ENCODE results near the gene SH3BGR.
"Not testable (repeated sequence)": the region's sequence is repeated elsewhere in the genome, so short reads cannot be mapped to it uniquely, and the experiment has no call there.

SH3BGR gene

DNA sequence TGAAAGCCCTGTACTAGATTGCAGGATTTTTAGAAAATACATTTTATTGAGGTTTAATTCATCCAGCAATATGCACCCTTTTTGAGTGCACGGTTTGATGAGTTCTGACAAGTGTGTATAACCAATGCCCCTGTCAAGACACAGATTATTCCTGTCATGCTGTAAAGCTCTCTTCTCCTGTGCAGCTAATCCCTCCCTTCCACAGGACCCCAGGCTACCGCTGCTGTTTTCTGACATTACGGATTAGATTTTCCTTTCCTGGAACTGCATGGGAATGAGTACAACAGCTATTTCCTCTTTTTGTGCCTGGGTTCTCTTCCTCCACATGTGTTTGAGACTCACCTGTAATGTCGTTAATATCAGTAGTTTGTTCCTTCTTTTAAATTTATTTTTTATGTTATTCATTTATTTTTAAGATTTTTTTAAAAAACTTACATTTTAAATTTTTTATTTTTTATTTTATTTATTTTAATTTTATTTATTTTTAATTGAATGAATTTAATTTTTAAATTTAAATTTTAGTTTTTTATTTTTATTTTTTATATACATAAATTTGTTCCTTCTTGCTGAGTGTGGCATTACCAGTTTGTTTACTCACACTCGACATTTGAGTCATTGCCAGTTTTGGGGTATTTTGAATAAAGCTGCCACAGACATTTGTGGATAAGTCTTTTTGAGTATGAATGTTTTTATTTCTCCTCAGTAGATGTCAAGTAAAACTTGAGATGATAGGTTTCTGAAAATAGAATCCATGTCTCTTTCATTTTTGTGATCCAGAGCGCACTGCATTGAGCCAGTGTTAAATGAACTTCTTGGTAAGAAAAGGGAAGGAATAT lies 82.0 kb downstream of the SH3BGR start:
- no peak for DNase-seq
- intact Hi-C loops (cut with DNase I): no loop called here

GRCh38 chr21:39535646-39536437 lies 84.1 kb downstream of the SH3BGR start:
- intact Hi-C loops (cut with DNase I): no loop called here
- DNase-seq: peak in 2 of 42 donors; percentile 29 to 47

DNA sequence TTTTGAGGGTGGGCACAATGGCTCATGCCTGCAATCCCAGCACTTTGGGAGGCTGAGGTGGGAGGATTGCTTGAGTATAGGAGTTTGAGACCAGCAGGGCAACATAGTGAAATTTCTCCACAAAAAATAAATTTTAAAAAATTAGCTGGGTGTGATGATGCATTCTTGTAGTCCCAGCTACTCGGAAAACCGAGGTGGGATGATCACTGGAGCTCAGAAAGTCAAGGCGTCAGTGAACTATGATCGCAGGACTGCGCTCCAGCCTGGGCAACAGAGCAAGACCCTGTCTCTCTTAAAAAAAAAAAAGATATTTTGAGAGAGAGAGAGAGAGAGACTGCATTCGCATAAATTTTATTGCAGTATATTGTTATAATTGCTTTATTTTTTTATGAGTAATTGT lies 85.1 kb downstream of the SH3BGR start:
- no peak for DNase-seq
- intact Hi-C loops (cut with DNase I): no loop called here

- intact Hi-C loops (cut with DNase I): no loop called here
- peak in 16 of 42 donors; percentile 18 to 77 (median 43) for DNase-seq
Observed at GRCh38 chr21:39537571-39537970, 85.8 kb downstream of the SH3BGR start.

DNA sequence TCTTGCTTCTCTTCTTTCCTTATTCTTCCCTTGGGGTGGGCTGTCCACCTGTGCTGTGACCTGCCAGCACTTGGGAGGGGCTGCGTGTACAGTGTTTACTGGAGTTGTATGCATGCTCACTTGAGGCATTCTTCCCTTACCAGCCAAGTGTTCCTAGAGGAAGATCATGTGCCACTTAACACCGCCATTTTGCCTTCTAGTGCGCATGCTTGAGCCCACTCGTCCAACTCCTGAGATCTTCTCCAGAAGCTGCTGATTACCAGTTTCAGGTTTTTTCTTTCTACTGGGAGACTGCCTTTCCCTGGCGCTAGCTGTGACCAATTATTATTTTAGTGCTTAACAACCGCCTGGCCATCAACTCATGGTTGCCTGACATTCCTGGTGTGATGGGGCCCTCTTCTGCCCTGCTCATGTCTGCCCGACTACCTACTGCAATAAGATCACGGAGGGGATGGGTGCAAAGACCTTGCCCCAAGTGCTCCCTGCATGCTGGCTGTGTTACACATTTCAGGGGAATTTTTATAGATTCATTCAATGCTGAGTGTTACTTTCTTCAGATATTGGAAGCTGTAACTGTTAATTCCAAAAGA lies 86.8 kb downstream of the SH3BGR start:
- intact Hi-C loops (cut with DNase I): no loop called here
- DNase-seq: no peak

- DNase-seq; intact Hi-C loops (cut with DNase I): not testable (repeated sequence)
Observed at GRCh38 chr21:39540367-39540766, 88.6 kb downstream of the SH3BGR start.

DNA sequence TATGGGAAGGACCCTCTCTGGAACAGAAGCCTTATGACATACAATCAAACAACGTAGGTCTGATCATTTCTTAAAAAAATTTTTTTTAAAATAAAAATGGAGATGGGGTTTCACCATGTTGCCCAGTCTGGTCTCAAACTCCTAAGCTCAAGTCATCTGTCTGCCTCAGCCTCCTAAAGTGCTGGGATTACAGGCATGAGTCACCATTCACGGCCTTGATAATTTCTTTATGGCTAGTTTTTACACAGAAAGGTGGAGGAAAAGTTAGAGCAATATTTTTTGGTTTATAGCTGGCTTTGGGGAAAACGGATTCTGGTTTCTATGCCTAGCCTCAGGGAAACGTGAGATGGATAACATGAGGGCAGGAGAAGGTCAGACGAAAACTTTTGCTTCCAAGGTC lies 91.0 kb downstream of the SH3BGR start:
- intact Hi-C loops (cut with DNase I): no loop called here
- no peak for DNase-seq

GRCh38 chr21:39546522-39546921 lies 94.8 kb downstream of the SH3BGR start:
- intact Hi-C loops (cut with DNase I): no loop called here

GRCh38 chr21:39552856-39553255 lies 101.1 kb downstream of the SH3BGR start:
- intact Hi-C loops (cut with DNase I): no loop called here
- no peak for DNase-seq

More at GRCh38 chr21:39546522-39546921, 94.8 kb downstream of the SH3BGR start:
- DNase-seq: no peak

DNA sequence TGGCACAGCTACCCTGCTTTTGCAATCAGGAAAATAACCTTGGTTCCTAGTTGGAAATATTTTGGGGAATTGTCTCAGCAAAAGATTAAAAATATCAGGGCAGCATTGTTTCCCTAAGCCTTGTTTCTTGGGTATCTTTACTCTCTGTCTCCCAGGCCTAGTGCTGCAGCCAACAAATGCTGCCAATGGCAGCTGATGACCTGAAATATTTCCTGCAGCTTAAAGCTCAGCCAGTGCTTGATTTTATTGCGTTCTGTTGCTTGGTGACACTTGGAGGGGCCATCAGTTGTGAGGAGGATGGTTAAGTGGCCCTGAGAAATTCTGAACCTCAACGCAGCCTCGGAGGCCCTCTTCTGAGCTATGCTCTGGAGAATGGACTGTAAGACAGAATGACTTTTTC lies 101.6 kb downstream of the SH3BGR start:
- intact Hi-C loops (cut with DNase I): no loop called here
- DNase-seq: no peak

GRCh38 chr21:39555911-39556590 lies 104.3 kb downstream of the SH3BGR start:
- DNase-seq: peak in 17 of 42 donors; percentile 11 to 57 (median 26)
- intact Hi-C loops (cut with DNase I): no loop called here

- no peak for DNase-seq
Observed at GRCh38 chr21:39559511-39559910, 107.7 kb downstream of the SH3BGR start.

GRCh38 chr21:39561140-39561539 lies 109.4 kb downstream of the SH3BGR start:
- no peak for DNase-seq
- intact Hi-C loops (cut with DNase I): no loop called here

More at GRCh38 chr21:39559511-39559910, 107.7 kb downstream of the SH3BGR start:
- intact Hi-C loops (cut with DNase I): no loop called here

- DNase-seq: peak in 41 of 42 donors; percentile 27 to 89 (median 63)
Observed at GRCh38 chr21:39562791-39563770, 111.3 kb downstream of the SH3BGR start.

DNA sequence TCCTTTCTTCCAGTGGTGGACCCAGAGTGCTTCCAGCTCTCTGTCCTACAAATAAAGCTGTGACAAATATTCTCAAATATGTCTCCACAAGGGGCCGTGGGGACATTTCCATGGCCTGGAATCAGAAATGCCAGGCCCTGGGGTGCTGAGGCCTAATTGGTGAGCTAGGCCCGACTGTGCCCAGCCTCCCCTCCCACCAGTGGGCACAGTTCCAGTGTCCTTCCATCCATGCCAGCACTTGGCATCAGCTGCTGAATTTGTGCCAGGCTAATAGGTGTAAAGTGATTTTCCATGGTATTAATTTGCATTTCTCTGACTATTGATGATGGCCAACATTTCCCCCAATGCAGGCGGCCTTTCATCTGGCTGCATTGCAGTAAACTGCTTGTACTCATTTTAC lies 112.4 kb downstream of the SH3BGR start:
- peak in 34 of 42 donors; percentile 17 to 82 (median 48) for DNase-seq
- intact Hi-C loops (cut with DNase I): no loop called here

More at GRCh38 chr21:39562791-39563770, 111.3 kb downstream of the SH3BGR start:
- intact Hi-C loops (cut with DNase I): no loop called here

Measured in head of caudate nucleus (tissue), 42 donors.